Liver (tissue), 9 donors: ENCODE measurements around the gene RANGAP1. TPM values are rescaled to one million over a fixed set of nuclear protein-coding genes. Genes with fewer than 3 reads are reported as not detected.

Experiments used
- DNase-seq: peaks from one replicate; pipeline ENCODE4 v3.0.0-alpha.2; 2017; ENCODE audit warnings: low spot score
- H3K27ac ChIP-seq, 2 donors: one replicate each; pipeline ENCODE4 v1.7.0; 2013; ENCODE audit warnings: inconsistent platforms in 2 of 2, low read length in 2 of 2, control low read depth in 1 of 2, low read depth in 1 of 2, mild to moderate bottlenecking in 1 of 2
- H3K27me3 ChIP-seq, 4 donors: one replicate each; pipeline versions ENCODE4 v1.6.1 to v1.7.0; 2013; ENCODE audit warnings: low read length in 3 of 4, inconsistent platforms in 1 of 4, mild to moderate bottlenecking in 1 of 4, moderate library complexity in 1 of 4; ENCODE audit not compliant: control insufficient read depth in 4 of 4, insufficient read depth in 4 of 4
- H3K36me3 ChIP-seq, 4 donors: one replicate each; pipeline versions ENCODE4 v1.6.1 to v1.7.0; 2013; ENCODE audit warnings: low read length in 3 of 4, mild to moderate bottlenecking in 3 of 4, low read depth in 1 of 4, moderate library complexity in 1 of 4; ENCODE audit not compliant: control insufficient read depth in 4 of 4, insufficient read depth in 3 of 4
- H3K4me1 ChIP-seq, 4 donors: one replicate each; pipeline versions ENCODE4 v1.6.1 to v1.7.0; 2013; ENCODE audit warnings: low read length in 3 of 4, mild to moderate bottlenecking in 3 of 4, moderate library complexity in 1 of 4; ENCODE audit not compliant: control insufficient read depth in 4 of 4, insufficient read depth in 4 of 4
- H3K4me3 ChIP-seq, 3 donors: one replicate each; pipeline versions ENCODE4 v1.6.1 to v1.7.0; 2013; ENCODE audit warnings: low read length in 3 of 3, control low read depth in 1 of 3, low read depth in 1 of 3, mild to moderate bottlenecking in 1 of 3
- H3K9ac ChIP-seq, 2 donors: one replicate each; pipeline ENCODE4 v1.7.0; 2013; ENCODE audit warnings: low read length in 2 of 2, mild to moderate bottlenecking in 2 of 2, moderate library complexity in 2 of 2, control low read depth in 1 of 2, low read depth in 1 of 2
- H3K9me3 ChIP-seq, 4 donors: one replicate each; pipeline versions ENCODE4 v1.6.1 to v1.7.0; 2013; ENCODE audit warnings: low read length in 3 of 4; ENCODE audit not compliant: control insufficient read depth in 4 of 4
- EGR1 ChIP-seq, 2 donors: IDR thresholded peaks; 2 replicates each; pipeline ENCODE4 v1.6.1; 2016 to 2018; ENCODE audit warnings: antibody characterized with exemption in 2 of 2, low read depth in 2 of 2
- FOXA1 ChIP-seq: IDR thresholded peaks from 2 replicates; pipeline ENCODE4 v1.6.1; 2016; ENCODE audit warnings: antibody characterized with exemption
- FOXA2 ChIP-seq: IDR thresholded peaks from 2 replicates; pipeline ENCODE4 v1.6.1; 2016; ENCODE audit warnings: antibody characterized with exemption
- GABPA ChIP-seq, 2 donors: IDR thresholded peaks in 1 of 2; conservative IDR thresholded peaks in 1 of 2; 2 replicates each; pipeline ENCODE4 v1.6.1; 2016; ENCODE audit warnings: antibody characterized with exemption in 2 of 2, mild to moderate bottlenecking in 1 of 2, moderate library complexity in 1 of 2
- HNF4A ChIP-seq, 2 donors: conservative IDR thresholded peaks; 2 replicates each; pipeline ENCODE4 v1.6.1; 2016; ENCODE audit warnings: antibody characterized with exemption in 2 of 2, mild to moderate bottlenecking in 2 of 2
- HNF4G ChIP-seq: IDR thresholded peaks from 2 replicates; pipeline ENCODE4 v1.6.1; 2016; ENCODE audit warnings: antibody characterized with exemption
- JUND ChIP-seq, 2 donors: IDR thresholded peaks; 2 replicates each; pipeline ENCODE4 v1.6.1; 2016; ENCODE audit warnings: antibody characterized with exemption in 2 of 2
- NR2F2 ChIP-seq: IDR thresholded peaks from 2 replicates; pipeline ENCODE4 v1.6.1; 2016; ENCODE audit warnings: antibody characterized with exemption
- RAD21 ChIP-seq, 2 donors: IDR thresholded peaks; 2 replicates each; pipeline ENCODE4 v1.6.1; 2016; ENCODE audit warnings: antibody characterized with exemption in 2 of 2, mild to moderate bottlenecking in 2 of 2
- RXRA ChIP-seq, 2 donors: IDR thresholded peaks; 2 replicates each; pipeline ENCODE4 v1.6.1; 2017 to 2018; ENCODE audit warnings: antibody characterized with exemption in 2 of 2, mild to moderate bottlenecking in 1 of 2
- SP1 ChIP-seq: IDR thresholded peaks from 2 replicates; pipeline ENCODE4 v1.6.1; 2018; ENCODE audit warnings: antibody characterized with exemption, mild to moderate bottlenecking
- TAF1 ChIP-seq: conservative IDR thresholded peaks from 2 replicates; pipeline ENCODE4 v1.6.1; 2016; ENCODE audit warnings: antibody characterized with exemption, mild to moderate bottlenecking
- YY1 ChIP-seq: IDR thresholded peaks from 2 replicates; pipeline ENCODE4 v1.6.1; 2016; ENCODE audit warnings: antibody characterized with exemption, mild to moderate bottlenecking
- WGBS: extraction: QIAGEN DNeasy Blood & Tissue Kit; methylation state at CpG from one replicate; pipeline ENCODE4 v1.1.7; 2013; 5-methylcytosine and 5-hydroxymethylcytosine counted together
- polyA plus RNA-seq, 2 donors: library from polyadenylated mRNA; stranded (reverse) in 1 of 2; unstranded in 1 of 2; fragments of 200-250 nt in 1 of 2; fragments of >200 nt in 1 of 2; fragmentation: Nextera tagmentation in 1 of 2; extraction: Ambion mirVana in 1 of 2; gene quantifications; one replicate each; pipeline versions ENCODE4 v1.2.1 to v1.2.3, GENCODE V29; 2013 to 2015
- total RNA-seq, 2 donors: library from RNA; depleted of rRNA; stranded (reverse); fragments of >200 nt; gene quantifications; one replicate each; pipeline ENCODE4 v1.2.3, GENCODE V29; 2014
- TF ChIP-seq, protein P1 (sequence below): IDR thresholded peaks from 2 replicates; pipeline ENCODE4 v1.6.1; 2016; ENCODE audit warnings: antibody characterized with exemption, mild to moderate bottlenecking
- TF ChIP-seq, protein P2 (sequence below): IDR thresholded peaks from 2 replicates; pipeline ENCODE4 v1.6.1; 2016; ENCODE audit warnings: antibody characterized with exemption
- TF ChIP-seq, protein P3 (sequence below): fragments of 150-350 bp; IDR thresholded peaks from 2 replicates; pipeline ENCODE4 v1.5.1; 2017; ENCODE audit warnings: improper control_type of control experiment, low read depth, low read length; ENCODE audit not compliant: missing input control
- TF ChIP-seq, protein P4 (sequence below): IDR thresholded peaks from 2 replicates; pipeline ENCODE4 v1.6.1; 2016; ENCODE audit warnings: antibody characterized with exemption
- TF ChIP-seq, protein P5 (sequence below): IDR thresholded peaks from 2 replicates; pipeline ENCODE4 v1.6.1; 2016; ENCODE audit warnings: antibody characterized with exemption
- donor health status: healthy.
- donor health status: healthy.
- donor health status: healthy.
- donor health status: healthy.
- donor health status: healthy.

Gene RANGAP1
- total and polyA plus RNA-seq, 4 donors, result 12.0 to 40.3 (median 33.3) TPM

DNA sequence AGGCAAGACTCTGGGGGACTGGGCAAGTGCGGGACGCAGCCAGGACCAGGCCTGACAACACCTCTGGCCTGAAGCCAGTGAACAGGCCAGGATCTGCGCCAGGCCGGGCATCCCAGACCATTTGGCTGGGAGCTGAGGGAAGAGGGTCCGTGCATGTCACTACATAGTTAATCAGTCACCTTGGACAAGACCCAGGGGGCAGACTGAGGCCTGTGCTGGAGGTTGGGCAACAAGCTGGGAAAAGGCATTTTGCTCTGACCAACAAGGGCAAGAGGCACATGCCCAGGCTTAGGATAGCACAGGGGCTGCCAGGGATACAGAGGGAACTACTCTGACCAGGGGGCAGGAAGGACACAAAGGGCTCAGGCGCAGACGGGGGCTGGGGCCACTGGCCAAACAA lies 38.3 kb downstream of the RANGAP1 start:
- no peak overlapping the region for H3K4me3 ChIP-seq
- no peak overlapping the region for H3K9ac ChIP-seq
- H3K27ac ChIP-seq, result peak overlapping the region; percentile 29 to 36
- H3K36me3 ChIP-seq, result peaks cover 20 to 46% (median 24%) of the 10 kb centered on the region in 4 donors
- TF ChIP-seq RAD21 (IDR thresholded peaks at IDR 0.05) (peak in 1 of 2 donors; percentile 61), SP1 (peak; percentile 87), RXRA (IDR thresholded peaks at IDR 0.05) (peak; percentile 79 to 94), FOXA1 (peak; percentile 69), GABPA (IDR thresholded peaks at IDR 0.05 in 1 of 2, conservative IDR thresholded peaks at IDR 0.05 in 1 of 2) (no peak), TAF1 (no peak), FOXA2 (peak; percentile 60), NR2F2 (peak; percentile 24), EGR1 (IDR thresholded peaks at IDR 0.05; ENCODE audit: low read depth in 2 of 2) (peak in 1 of 2 donors; percentile 35), JUND (IDR thresholded peaks at IDR 0.05) (no peak), HNF4A (conservative IDR thresholded peaks at IDR 0.05) (peak; percentile 75 to 95), YY1 (no peak), HNF4G (peak; percentile 31)
- TF ChIP-seq, protein P1, sequence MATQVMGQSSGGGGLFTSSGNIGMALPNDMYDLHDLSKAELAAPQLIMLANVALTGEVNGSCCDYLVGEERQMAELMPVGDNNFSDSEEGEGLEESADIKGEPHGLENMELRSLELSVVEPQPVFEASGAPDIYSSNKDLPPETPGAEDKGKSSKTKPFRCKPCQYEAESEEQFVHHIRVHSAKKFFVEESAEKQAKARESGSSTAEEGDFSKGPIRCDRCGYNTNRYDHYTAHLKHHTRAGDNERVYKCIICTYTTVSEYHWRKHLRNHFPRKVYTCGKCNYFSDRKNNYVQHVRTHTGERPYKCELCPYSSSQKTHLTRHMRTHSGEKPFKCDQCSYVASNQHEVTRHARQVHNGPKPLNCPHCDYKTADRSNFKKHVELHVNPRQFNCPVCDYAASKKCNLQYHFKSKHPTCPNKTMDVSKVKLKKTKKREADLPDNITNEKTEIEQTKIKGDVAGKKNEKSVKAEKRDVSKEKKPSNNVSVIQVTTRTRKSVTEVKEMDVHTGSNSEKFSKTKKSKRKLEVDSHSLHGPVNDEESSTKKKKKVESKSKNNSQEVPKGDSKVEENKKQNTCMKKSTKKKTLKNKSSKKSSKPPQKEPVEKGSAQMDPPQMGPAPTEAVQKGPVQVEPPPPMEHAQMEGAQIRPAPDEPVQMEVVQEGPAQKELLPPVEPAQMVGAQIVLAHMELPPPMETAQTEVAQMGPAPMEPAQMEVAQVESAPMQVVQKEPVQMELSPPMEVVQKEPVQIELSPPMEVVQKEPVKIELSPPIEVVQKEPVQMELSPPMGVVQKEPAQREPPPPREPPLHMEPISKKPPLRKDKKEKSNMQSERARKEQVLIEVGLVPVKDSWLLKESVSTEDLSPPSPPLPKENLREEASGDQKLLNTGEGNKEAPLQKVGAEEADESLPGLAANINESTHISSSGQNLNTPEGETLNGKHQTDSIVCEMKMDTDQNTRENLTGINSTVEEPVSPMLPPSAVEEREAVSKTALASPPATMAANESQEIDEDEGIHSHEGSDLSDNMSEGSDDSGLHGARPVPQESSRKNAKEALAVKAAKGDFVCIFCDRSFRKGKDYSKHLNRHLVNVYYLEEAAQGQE, result no peak
- TF ChIP-seq, protein P2, sequence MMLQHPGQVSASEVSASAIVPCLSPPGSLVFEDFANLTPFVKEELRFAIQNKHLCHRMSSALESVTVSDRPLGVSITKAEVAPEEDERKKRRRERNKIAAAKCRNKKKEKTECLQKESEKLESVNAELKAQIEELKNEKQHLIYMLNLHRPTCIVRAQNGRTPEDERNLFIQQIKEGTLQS, result no peak
- TF ChIP-seq, protein P3, sequence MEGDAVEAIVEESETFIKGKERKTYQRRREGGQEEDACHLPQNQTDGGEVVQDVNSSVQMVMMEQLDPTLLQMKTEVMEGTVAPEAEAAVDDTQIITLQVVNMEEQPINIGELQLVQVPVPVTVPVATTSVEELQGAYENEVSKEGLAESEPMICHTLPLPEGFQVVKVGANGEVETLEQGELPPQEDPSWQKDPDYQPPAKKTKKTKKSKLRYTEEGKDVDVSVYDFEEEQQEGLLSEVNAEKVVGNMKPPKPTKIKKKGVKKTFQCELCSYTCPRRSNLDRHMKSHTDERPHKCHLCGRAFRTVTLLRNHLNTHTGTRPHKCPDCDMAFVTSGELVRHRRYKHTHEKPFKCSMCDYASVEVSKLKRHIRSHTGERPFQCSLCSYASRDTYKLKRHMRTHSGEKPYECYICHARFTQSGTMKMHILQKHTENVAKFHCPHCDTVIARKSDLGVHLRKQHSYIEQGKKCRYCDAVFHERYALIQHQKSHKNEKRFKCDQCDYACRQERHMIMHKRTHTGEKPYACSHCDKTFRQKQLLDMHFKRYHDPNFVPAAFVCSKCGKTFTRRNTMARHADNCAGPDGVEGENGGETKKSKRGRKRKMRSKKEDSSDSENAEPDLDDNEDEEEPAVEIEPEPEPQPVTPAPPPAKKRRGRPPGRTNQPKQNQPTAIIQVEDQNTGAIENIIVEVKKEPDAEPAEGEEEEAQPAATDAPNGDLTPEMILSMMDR, result no peak
- TF ChIP-seq, protein P4, sequence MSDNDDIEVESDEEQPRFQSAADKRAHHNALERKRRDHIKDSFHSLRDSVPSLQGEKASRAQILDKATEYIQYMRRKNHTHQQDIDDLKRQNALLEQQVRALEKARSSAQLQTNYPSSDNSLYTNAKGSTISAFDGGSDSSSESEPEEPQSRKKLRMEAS, result no peak
- TF ChIP-seq, protein P5, sequence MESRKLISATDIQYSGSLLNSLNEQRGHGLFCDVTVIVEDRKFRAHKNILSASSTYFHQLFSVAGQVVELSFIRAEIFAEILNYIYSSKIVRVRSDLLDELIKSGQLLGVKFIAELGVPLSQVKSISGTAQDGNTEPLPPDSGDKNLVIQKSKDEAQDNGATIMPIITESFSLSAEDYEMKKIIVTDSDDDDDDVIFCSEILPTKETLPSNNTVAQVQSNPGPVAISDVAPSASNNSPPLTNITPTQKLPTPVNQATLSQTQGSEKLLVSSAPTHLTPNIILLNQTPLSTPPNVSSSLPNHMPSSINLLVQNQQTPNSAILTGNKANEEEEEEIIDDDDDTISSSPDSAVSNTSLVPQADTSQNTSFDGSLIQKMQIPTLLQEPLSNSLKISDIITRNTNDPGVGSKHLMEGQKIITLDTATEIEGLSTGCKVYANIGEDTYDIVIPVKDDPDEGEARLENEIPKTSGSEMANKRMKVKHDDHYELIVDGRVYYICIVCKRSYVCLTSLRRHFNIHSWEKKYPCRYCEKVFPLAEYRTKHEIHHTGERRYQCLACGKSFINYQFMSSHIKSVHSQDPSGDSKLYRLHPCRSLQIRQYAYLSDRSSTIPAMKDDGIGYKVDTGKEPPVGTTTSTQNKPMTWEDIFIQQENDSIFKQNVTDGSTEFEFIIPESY, result no peak
- no peaks in the 10 kb centered on the region for H3K27me3 ChIP-seq
- WGBS, result 37% methylated on average over 7 of the region's 7 CpGs
- peak; percentile 49 for DNase-seq
- no peaks in the 10 kb centered on the region for H3K9me3 ChIP-seq
- peaks cover 7 to 18% (median 14%) of the 10 kb centered on the region in 4 donors for H3K4me1 ChIP-seq
